Measurements from ENCODE around the gene SCFD2. TPM values are rescaled to one million over a fixed set of nuclear protein-coding genes. Genes with fewer than 3 reads are reported as not detected.

The SCFD2 gene
- total and polyA plus RNA-seq, 2 of the 8 experiments (the other 6 are each of a cell fraction or from before 2014, with no cell fraction given) = 6.2 to 10.2 TPM

GRCh38 chr4:52919461-52919860, 446.4 kb downstream of the SCFD2 start (continued):
- TF ChIP-seq CBX8 (IDR thresholded peaks at IDR 0.05; ENCODE audit: borderline replicate concordance, low read depth, low read length) = no peak

Measured in H1 (cell line).